HEK293T (cell line): ENCODE results near the gene PPID.

Experiments
- CTCF ChIA-PET: fragments of 350-600 bp; formaldehyde crosslinking; extraction: SDS; loops from one replicate; lab custom pipeline; 2021; ENCODE audit warnings: antibody characterized with exemption, inconsistent platforms; lab: Yijun Ruan, JAX
- POLR2A ChIA-PET: fragments of 350-600 bp; formaldehyde crosslinking; extraction: SDS; loops from one replicate; lab custom pipeline; 2020; ENCODE audit warnings: antibody characterized with exemption, inconsistent platforms; lab: Yijun Ruan, JAX
- DNase-seq: peaks from one replicate; pipeline ENCODE4 v3.0.0; 2012; ENCODE audit warnings: mixed read lengths; ENCODE audit errors: extremely low spot score
- ARNT ChIP-seq: fragments of 450-650 bp; IDR thresholded peaks from 2 replicates; pipeline ENCODE4 v1.6.1; 2017; ENCODE audit warnings: mild to moderate bottlenecking
- BHLHE40 ChIP-seq: fragments of 450-650 bp; IDR thresholded peaks from 2 replicates; pipeline ENCODE4 v1.6.1; 2016; ENCODE audit warnings: mild to moderate bottlenecking, moderate library complexity, borderline replicate concordance
- CTBP1 ChIP-seq: fragments of 450-650 bp; IDR thresholded peaks from 2 replicates; pipeline ENCODE4 v1.6.1; 2016; ENCODE audit warnings: borderline replicate concordance
- ELF4 ChIP-seq: fragments of 450-650 bp; IDR thresholded peaks from 2 replicates; pipeline ENCODE4 v1.6.1; 2017; ENCODE audit warnings: antibody characterized with exemption
- FOXA1 ChIP-seq: fragments of 450-650 bp; IDR thresholded peaks from 2 replicates; pipeline ENCODE4 v1.6.1; 2016; ENCODE audit warnings: mild to moderate bottlenecking
- FOXK2 ChIP-seq: fragments of 450-650 bp; IDR thresholded peaks from 2 replicates; pipeline ENCODE4 v1.6.1; 2016; ENCODE audit warnings: mild to moderate bottlenecking
- FOXM1 ChIP-seq: fragments of 450-650 bp; IDR thresholded peaks from 2 replicates; pipeline ENCODE4 v1.6.1; 2017; ENCODE audit warnings: mild to moderate bottlenecking, borderline replicate concordance
- HDGF ChIP-seq: fragments of 450-650 bp; IDR thresholded peaks from 2 replicates; pipeline ENCODE4 v1.6.1; 2017; ENCODE audit warnings: antibody characterized with exemption, borderline replicate concordance
- L3MBTL2 ChIP-seq: fragments of 450-650 bp; conservative IDR thresholded peaks from 2 replicates; pipeline ENCODE4 v1.6.1; 2016; ENCODE audit warnings: mild to moderate bottlenecking
- LEF1 ChIP-seq: fragments of 450-650 bp; IDR thresholded peaks from 2 replicates; pipeline ENCODE4 v1.6.1; 2017; ENCODE audit warnings: mild to moderate bottlenecking, borderline replicate concordance
- NFRKB ChIP-seq: fragments of 450-650 bp; IDR thresholded peaks from 2 replicates; pipeline ENCODE4 v1.6.1; 2016; ENCODE audit warnings: mild to moderate bottlenecking, moderate library complexity
- SP1 ChIP-seq: fragments of 450-650 bp; IDR thresholded peaks from 2 replicates; pipeline ENCODE4 v1.6.1; 2017
- SUZ12 ChIP-seq: fragments of 450-650 bp; IDR thresholded peaks from 2 replicates; pipeline ENCODE4 v1.6.1; 2016; ENCODE audit warnings: mild to moderate bottlenecking
- TARDBP ChIP-seq: fragments of 450-650 bp; IDR thresholded peaks from 2 replicates; pipeline ENCODE4 v1.6.1; 2016
- ZNF384 ChIP-seq: fragments of 450-650 bp; IDR thresholded peaks from 2 replicates; pipeline ENCODE4 v1.6.1; 2016
- TF ChIP-seq, protein P1 (sequence below): fragments of 450-650 bp; IDR thresholded peaks from 2 replicates; pipeline ENCODE4 v1.6.1; 2016

Gene PPID

DNA sequence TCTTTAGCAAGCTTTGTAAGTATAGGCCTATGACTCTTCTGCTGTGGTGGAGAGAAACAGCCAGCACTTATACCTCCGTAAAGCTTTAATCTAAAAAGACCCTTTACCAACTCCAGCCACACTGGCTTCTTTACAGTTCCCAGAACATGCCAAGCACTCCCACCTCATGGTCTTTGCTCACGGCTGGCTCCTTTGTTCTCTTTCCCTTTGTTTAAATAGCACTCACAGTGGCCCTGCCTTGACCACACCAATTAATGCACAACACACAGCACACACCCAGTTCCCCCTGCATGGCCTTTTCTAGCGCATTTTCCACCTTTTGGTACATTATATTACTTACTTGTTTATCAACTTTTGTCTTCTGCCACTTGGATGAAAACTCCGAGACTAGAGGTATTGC is 18.9 kb downstream of the PPID start:
- DNase-seq, result no peak
- ChIA-PET POLR2A (no interaction called here), CTCF (no interaction called here)
- TF ChIP-seq FOXK2 (no peak), FOXM1 (no peak), ELF4 (no peak), LEF1 (no peak), SP1 (no peak), ZNF384 (no peak), BHLHE40 (no peak), CTBP1 (no peak), ARNT (no peak), L3MBTL2 (no peak), TARDBP (no peak), NFRKB (no peak), SUZ12 (no peak), FOXA1 (no peak), HDGF (no peak)
- TF ChIP-seq, protein P1, sequence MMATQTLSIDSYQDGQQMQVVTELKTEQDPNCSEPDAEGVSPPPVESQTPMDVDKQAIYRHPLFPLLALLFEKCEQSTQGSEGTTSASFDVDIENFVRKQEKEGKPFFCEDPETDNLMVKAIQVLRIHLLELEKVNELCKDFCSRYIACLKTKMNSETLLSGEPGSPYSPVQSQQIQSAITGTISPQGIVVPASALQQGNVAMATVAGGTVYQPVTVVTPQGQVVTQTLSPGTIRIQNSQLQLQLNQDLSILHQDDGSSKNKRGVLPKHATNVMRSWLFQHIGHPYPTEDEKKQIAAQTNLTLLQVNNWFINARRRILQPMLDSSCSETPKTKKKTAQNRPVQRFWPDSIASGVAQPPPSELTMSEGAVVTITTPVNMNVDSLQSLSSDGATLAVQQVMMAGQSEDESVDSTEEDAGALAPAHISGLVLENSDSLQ, result no peak

DNA sequence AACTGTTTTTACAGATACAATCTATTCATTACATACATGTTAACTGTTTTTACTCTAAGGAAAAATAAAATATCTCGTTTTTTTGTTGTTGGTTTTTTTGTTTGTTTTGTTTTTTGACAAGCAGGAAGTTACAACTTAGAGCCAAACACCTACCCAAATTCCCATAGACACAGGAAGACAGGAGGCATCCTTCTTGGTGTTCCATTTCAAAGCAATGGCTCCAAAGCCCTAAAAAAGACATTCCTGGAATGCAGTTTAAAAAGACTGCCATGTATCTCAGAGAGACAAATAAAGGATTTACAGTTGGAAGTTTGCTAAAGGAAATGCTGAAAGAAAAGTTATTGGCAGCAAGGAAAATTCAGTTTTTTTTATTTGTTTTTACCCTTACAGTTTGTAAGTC is 34.4 kb downstream of the PPID start:
- no peak for TF ChIP-seq L3MBTL2
- TF ChIP-seq ARNT, result no peak
- TF ChIP-seq BHLHE40, result no peak
- TF ChIP-seq LEF1, result no peak
- no peak for TF ChIP-seq CTBP1
- TF ChIP-seq SUZ12, result no peak
- TF ChIP-seq FOXA1, result no peak
- TF ChIP-seq, protein P1, result no peak
- no peak for TF ChIP-seq SP1
- TF ChIP-seq ZNF384, result no peak
- no peak for TF ChIP-seq FOXM1
- TF ChIP-seq NFRKB, result no peak
- TF ChIP-seq ELF4, result no peak
- no peak for TF ChIP-seq TARDBP
- TF ChIP-seq HDGF, result no peak
- TF ChIP-seq FOXK2, result no peak
- POLR2A ChIA-PET, result no interaction called here
- no peak for DNase-seq
- CTCF ChIA-PET, result no interaction called here

DNA sequence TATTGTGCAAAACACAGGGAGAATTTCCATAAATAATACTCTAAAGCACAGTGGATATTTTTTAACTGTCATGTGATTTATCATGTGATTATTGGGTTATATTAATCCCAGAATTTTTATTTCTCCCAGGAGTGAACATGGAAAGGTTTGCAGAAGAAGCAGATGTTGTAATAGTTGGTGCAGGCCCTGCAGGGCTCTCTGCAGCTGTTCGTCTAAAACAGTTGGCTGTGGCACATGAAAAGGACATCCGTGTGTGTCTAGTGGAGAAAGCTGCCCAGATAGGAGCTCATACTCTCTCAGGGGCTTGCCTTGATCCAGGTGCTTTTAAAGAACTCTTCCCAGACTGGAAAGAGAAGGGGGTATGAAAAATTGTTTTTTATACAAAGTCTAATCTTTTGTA is 41.1 kb downstream of the PPID start:
- no peak for TF ChIP-seq SUZ12
- no peak for DNase-seq
- ChIA-PET CTCF (no interaction called here), POLR2A (interaction anchor here (1.0 kb wide), 1 partner anchor 11 kb away, joined by 3 read pairs; no protein-coding TSS in a partner anchor)

DNA sequence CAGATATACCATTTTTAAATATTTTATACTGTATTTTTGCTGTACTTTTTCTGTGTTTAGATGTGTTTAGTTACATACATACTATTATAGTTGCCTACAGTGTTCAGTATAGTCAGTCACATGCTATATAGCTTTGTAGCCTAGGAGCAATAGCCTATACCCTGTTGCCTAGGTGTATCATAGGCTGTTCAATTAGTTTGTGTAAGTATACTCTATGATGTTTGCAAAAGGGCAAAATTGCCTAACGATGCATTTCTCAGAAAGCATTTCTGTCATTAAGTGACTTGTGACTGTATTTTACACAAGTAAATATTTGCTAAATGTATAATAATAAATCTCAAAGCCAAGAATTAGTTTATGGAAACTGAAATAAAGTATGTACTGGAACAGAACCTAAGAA is 41.6 kb downstream of the PPID start:
- ChIA-PET POLR2A (interaction anchor here (1.0 kb wide), 1 partner anchor 11 kb away, joined by 3 read pairs; no protein-coding TSS in a partner anchor), CTCF (interaction anchor here (0.9 kb wide), 1 partner anchor 29 kb away, joined by 3 read pairs; no protein-coding TSS in a partner anchor)
- no peak for DNase-seq
- TF ChIP-seq HDGF (no peak), LEF1 (no peak), BHLHE40 (no peak), ZNF384 (no peak), ELF4 (no peak), NFRKB (no peak), CTBP1 (no peak), FOXM1 (no peak), TARDBP (no peak), SP1 (no peak), FOXA1 (no peak), ARNT (no peak), L3MBTL2 (no peak), SUZ12 (no peak)
- TF ChIP-seq, protein P1, result no peak

DNA sequence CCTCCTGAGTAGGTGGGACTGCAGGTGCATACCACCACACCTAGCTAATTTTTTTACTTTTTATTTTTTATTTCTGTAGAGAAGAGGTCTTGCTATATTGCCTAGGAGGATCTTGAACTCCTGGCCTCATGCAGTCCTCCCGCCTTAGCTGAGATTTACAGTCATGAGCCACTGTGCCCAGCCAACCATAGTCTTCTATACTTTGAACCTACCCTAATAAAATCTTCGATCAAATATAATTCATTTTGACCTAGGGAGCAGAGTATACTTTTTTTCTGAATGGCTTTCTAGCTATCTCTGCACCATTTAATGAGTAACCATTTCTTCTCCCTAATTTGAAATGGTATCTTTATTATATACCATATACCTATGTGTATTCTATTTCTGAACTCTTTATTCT is 44.4 kb downstream of the PPID start:
- TF ChIP-seq ELF4 (no peak), ZNF384 (no peak), LEF1 (no peak), NFRKB (no peak), CTBP1 (no peak)
- POLR2A ChIA-PET, result no interaction called here
- DNase-seq, result no peak
- CTCF ChIA-PET, result interaction anchor here (0.6 kb wide), 1 partner anchor 725 kb away, joined by 3 read pairs; no protein-coding TSS in a partner anchor

DNA sequence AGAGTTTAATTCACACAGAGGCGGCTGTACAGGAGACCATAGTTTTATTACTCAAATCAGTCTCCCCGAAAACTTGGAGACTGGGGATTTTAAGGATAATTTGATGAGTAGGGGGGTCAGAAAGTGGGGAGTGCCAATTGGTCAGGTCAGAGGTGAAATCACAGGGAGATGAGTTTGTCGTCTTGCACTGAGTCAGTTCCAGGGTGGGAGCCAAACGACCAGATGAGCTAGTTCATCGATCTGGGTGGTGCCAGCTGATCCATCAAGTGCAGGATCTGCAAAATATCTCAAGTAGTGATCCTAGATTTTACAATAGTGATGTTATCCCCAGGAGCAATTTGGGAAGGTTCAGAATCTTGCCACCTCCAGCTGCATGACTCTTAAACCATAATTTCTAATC is 47.1 kb downstream of the PPID start:
- CTCF ChIA-PET, result no interaction called here
- POLR2A ChIA-PET, result no interaction called here
- TF ChIP-seq CTBP1 (no peak), FOXK2 (no peak), LEF1 (no peak), FOXA1 (no peak), ARNT (no peak)
- no peak for DNase-seq

DNA sequence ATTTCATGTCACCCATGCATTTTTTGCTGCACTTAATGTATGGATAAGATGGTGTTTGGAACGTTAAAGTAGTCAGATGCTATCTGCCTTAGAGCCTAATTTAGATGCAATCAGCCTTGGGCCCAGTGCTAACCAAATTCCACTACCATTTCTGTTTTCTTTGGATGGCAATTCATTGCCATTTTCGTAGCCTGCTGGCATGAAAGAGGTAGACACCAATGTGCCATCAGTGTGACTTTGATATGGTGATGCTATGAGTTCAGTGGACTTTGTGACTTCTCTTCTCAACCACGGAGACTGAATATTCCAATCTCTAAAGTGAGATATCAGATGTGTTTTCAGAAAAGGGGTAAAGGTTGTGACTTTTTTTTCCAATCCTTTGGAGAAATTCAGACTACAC is 49.6 kb downstream of the PPID start:
- no peak for DNase-seq
- no peak for TF ChIP-seq SUZ12
- TF ChIP-seq ZNF384, result no peak
- no peak for TF ChIP-seq CTBP1
- TF ChIP-seq L3MBTL2, result no peak
- no peak for TF ChIP-seq FOXK2
- no peak for TF ChIP-seq SP1
- no peak for TF ChIP-seq FOXA1
- no peak for TF ChIP-seq HDGF
- TF ChIP-seq NFRKB, result no peak
- no peak for TF ChIP-seq FOXM1
- TF ChIP-seq, protein P1, result no peak
- TF ChIP-seq ELF4, result no peak
- TF ChIP-seq ARNT, result no peak
- TF ChIP-seq TARDBP, result no peak
- no peak for TF ChIP-seq BHLHE40
- no peak for TF ChIP-seq LEF1
- ChIA-PET CTCF (no interaction called here), POLR2A (no interaction called here)
